Upper lobe of left lung (tissue), 6 donors: ENCODE data around the gene LMTK3. TPM values are rescaled to one million over a fixed set of nuclear protein-coding genes. Genes with fewer than 3 reads are reported as not detected.
A peak's percentile ranks its signal among the peaks of the same experiment; 100 is the strongest.

Experiments
- ATAC-seq, 2 donors: fragments of 200-7000 bp; cut with Tn5 transposase; one replicate each; pipeline ENCODE4 v1.9.1; 2022; ENCODE audit warnings: mild to moderate bottlenecking in 2 of 2, moderate library complexity in 2 of 2; ENCODE audit not compliant: low FRiP score in 2 of 2
- DNase-seq, 2 donors: peaks; one replicate each; pipeline ENCODE4 v3.0.0-alpha.2; 2019 to 2020
- H3K27ac ChIP-seq, 4 donors: fragments of 200-600 bp; sonication (generic); one replicate each; pipeline ENCODE4 v1.5.1; 2016 to 2019
- H3K27me3 ChIP-seq, 4 donors: fragments of 200-600 bp; sonication (generic); one replicate each; pipeline ENCODE4 v1.5.1; 2017 to 2019
- H3K36me3 ChIP-seq, 4 donors: fragments of 200-600 bp; sonication (generic); one replicate each; pipeline ENCODE4 v1.5.1; 2016 to 2019
- H3K4me1 ChIP-seq, 4 donors: fragments of 200-600 bp; sonication (generic); one replicate each; pipeline ENCODE4 v1.5.1; 2018 to 2019
- H3K4me3 ChIP-seq, 4 donors: fragments of 200-600 bp; sonication (generic); one replicate each; pipeline ENCODE4 v1.5.1; 2017 to 2019; ENCODE audit warnings: mild to moderate bottlenecking in 2 of 4, moderate library complexity in 1 of 4
- H3K9me3 ChIP-seq, 4 donors: fragments of 200-600 bp; sonication (generic); one replicate each; pipeline ENCODE4 v1.5.1; 2018 to 2019
- CTCF ChIP-seq, 6 experiments: fragments of 450-650 bp in 4 of 6; fragments of 200-600 bp in 2 of 6; sonication (generic) in 2 of 6; IDR thresholded peaks; one replicate each; pipeline ENCODE4 v1.5.1; 2016 to 2019; ENCODE audit warnings: antibody characterized with exemption in 6 of 6
- EP300 ChIP-seq, 4 donors: sonication (generic); formaldehyde crosslinking; IDR thresholded peaks; one replicate each; pipeline ENCODE4 v1.5.1; 2017; ENCODE audit warnings: antibody characterized with exemption in 4 of 4, control low read depth in 2 of 4
- POLR2A ChIP-seq, 4 donors: fragments of 450-650 bp; IDR thresholded peaks; one replicate each; pipeline ENCODE4 v1.5.1; 2016 to 2017; ENCODE audit warnings: antibody characterized with exemption in 4 of 4, mild to moderate bottlenecking in 2 of 4
- POLR2AphosphoS5 ChIP-seq, 2 donors: sonication (generic); formaldehyde crosslinking; IDR thresholded peaks; one replicate each; pipeline ENCODE4 v1.5.1; 2017; ENCODE audit warnings: antibody characterized with exemption in 2 of 2
- WGBS, 2 donors: methylation state at CpG; one replicate each; pipeline ENCODE4 v1.1.5; 2017 to 2018; 5-methylcytosine and 5-hydroxymethylcytosine counted together
- total RNA-seq, 6 donors: library from RNA; depleted of rRNA in 4 of 6; stranded (reverse); fragments of >200 nt in 4 of 6; gene quantifications; one replicate each; pipeline versions ENCODE4 v1.1.0 to v1.2.1, GENCODE V29; 2016 to 2021
- donor health status: DM: no; HTN: no; CAD: no; lungs with moderate emphysema.
- donor health status: DM: no; HTN: yes; CAD: no; lungs with severe emphysema.

LMTK3 gene
- total RNA-seq, 6 donors from 2014 or later: 4.9 to 45.1 (median 13.1) TPM

- WGBS, 2 donors: 67 to 70% methylated on average over 11 of the region's 11 CpGs
- DNase-seq (no peak), ATAC-seq (no peak)
- Histone ChIP-seq H3K27me3 (no peaks in the 10 kb centered on the region), H3K36me3 (no peaks in the 10 kb centered on the region), H3K9me3 (no peaks in the 10 kb centered on the region), H3K4me3 (no peak overlapping the region), H3K27ac (no peak overlapping the region), H3K4me1 (peaks cover 0 to 20% (median 8%) of the 10 kb centered on the region in 4 donors)
- no peak for TF ChIP-seq POLR2A (IDR thresholded peaks at IDR 0.05)
- TF ChIP-seq EP300 (IDR thresholded peaks at IDR 0.05): no peak
- TF ChIP-seq CTCF (IDR thresholded peaks at IDR 0.05): no peak
- TF ChIP-seq POLR2AphosphoS5 (IDR thresholded peaks at IDR 0.05): no peak
These were observed 44.5 kb upstream of the LMTK3 start for GRCh38 chr19:48556163-48556562.

GRCh38 chr19:48554385-48555091 lies 42.9 kb upstream of the LMTK3 start:
- no peak overlapping the region for H3K4me3 ChIP-seq
- no peaks in the 10 kb centered on the region for H3K27me3 ChIP-seq
- no peaks in the 10 kb centered on the region for H3K9me3 ChIP-seq
- DNase-seq: no peak
- no peak for TF ChIP-seq EP300 (IDR thresholded peaks at IDR 0.05)
- TF ChIP-seq CTCF (IDR thresholded peaks at IDR 0.05): no peak
- TF ChIP-seq POLR2AphosphoS5 (IDR thresholded peaks at IDR 0.05): no peak
- no peak for TF ChIP-seq POLR2A (IDR thresholded peaks at IDR 0.05)
- 69 to 73% methylated on average over 13 to 15 of the region's 16 CpGs for WGBS, 2 donors
- H3K4me1 ChIP-seq: peaks cover 0 to 20% (median 8%) of the 10 kb centered on the region in 4 donors
- peak overlapping the region in 2 of 4 donors; percentile 30 to 52 for H3K27ac ChIP-seq
- peak in 1 of 2 donors; percentile 73 for ATAC-seq
- no peaks in the 10 kb centered on the region for H3K36me3 ChIP-seq

- peak overlapping the region in 3 of 4 donors; percentile 5 to 52 (median 30) for H3K27ac ChIP-seq
- peaks cover 0 to 20% (median 8%) of the 10 kb centered on the region in 4 donors for H3K4me1 ChIP-seq
- H3K36me3 ChIP-seq: no peaks in the 10 kb centered on the region
- no peaks in the 10 kb centered on the region for H3K27me3 ChIP-seq
- H3K9me3 ChIP-seq: no peaks in the 10 kb centered on the region
- WGBS, 2 donors: 24 to 25% methylated on average over 8 to 13 of the region's 18 CpGs
- TF ChIP-seq EP300 (IDR thresholded peaks at IDR 0.05) (no peak), POLR2A (IDR thresholded peaks at IDR 0.05) (no peak), POLR2AphosphoS5 (IDR thresholded peaks at IDR 0.05) (peak in 1 of 2 donors; percentile 31), CTCF (IDR thresholded peaks at IDR 0.05) (no peak)
- H3K4me3 ChIP-seq: no peak overlapping the region
- DNase-seq (peak in 1 of 2 donors; percentile 61), ATAC-seq (peak; percentile 49 to 67)
These were observed 42.2 kb upstream of the LMTK3 start for GRCh38 chr19:48553676-48554384.

- H3K27ac ChIP-seq: peak overlapping the region in 3 of 4 donors; percentile 5 to 35 (median 30)
- WGBS, 2 donors: 79 to 80% methylated on average over 12 to 18 of the region's 19 CpGs
- H3K4me3 ChIP-seq: peak overlapping the region; percentile 10 to 36 (median 26)
These were observed 41.0 kb upstream of the LMTK3 start for GRCh38 chr19:48552406-48553322.

More at GRCh38 chr19:48552406-48553322, 41.0 kb upstream of the LMTK3 start:
- no peak for DNase-seq
- ATAC-seq: peak; percentile 3 to 4
- H3K36me3 ChIP-seq: no peaks in the 10 kb centered on the region
- no peak for TF ChIP-seq EP300 (IDR thresholded peaks at IDR 0.05)
- TF ChIP-seq POLR2A (IDR thresholded peaks at IDR 0.05): no peak
- TF ChIP-seq POLR2AphosphoS5 (IDR thresholded peaks at IDR 0.05): no peak
- no peak for TF ChIP-seq CTCF (IDR thresholded peaks at IDR 0.05)
- no peaks in the 10 kb centered on the region for H3K9me3 ChIP-seq
- H3K27me3 ChIP-seq: no peaks in the 10 kb centered on the region
- H3K4me1 ChIP-seq: peaks cover 0 to 13% (median 8%) of the 10 kb centered on the region in 4 donors
